ENCODE results near the gene AGMAT.

AGMAT gene

GRCh38 chr1:15550573-15550972 is 34.3 kb downstream of the AGMAT start:
- Histone ChIP-seq H3F3A (ENCODE audit: insufficient read depth, low read length) (0 out of 2 replicates have a peak, but pooled peaks cover 5% of the 10 kb centered on the region), H3K4me3 (ENCODE audit: low read length) (no peak overlapping the region), H3K79me2 (ENCODE audit: low read length) (no peaks in the 10 kb centered on the region), H2AFZ (ENCODE audit: low read length) (no peak overlapping the region), H3K4me1 (ENCODE audit: low read length) (no peaks in the 10 kb centered on the region), H3K27ac (ENCODE audit: low read length) (no peak overlapping the region), H3K9me3 (replicated peaks; ENCODE audit: insufficient read depth, low read length) (no peaks in the 10 kb centered on the region), H3K36me3 (replicated peaks; ENCODE audit: insufficient read depth, low read length) (no peaks in the 10 kb centered on the region; the same call in 1 of the 2 replicates), H3K9ac (ENCODE audit: low read length) (no peak overlapping the region), H3K4me2 (ENCODE audit: low read depth, low read length) (no peak overlapping the region), H3K9me2 (replicated peaks; ENCODE audit: insufficient read depth, low read length) (no peaks in the 10 kb centered on the region), H4K20me1 (ENCODE audit: insufficient read depth, low read length) (no peaks in the 10 kb centered on the region), H3K27me3 (replicated peaks; ENCODE audit: insufficient read depth, low read length) (no peaks in the 10 kb centered on the region)
- no peak for TF ChIP-seq EZH2 (optimal IDR thresholded peaks at IDR 0.05; ENCODE audit: low read depth, low read length)
- TF ChIP-seq EZH2phosphoT487 (IDR thresholded peaks at IDR 0.05; ENCODE audit: low read length) = no peak
- TF ChIP-seq CTCF (IDR thresholded peaks at IDR 0.05; ENCODE audit: low read length) = no peak
- no peak for DNase-seq

- Histone ChIP-seq H3K27ac (ENCODE audit: low read length) (no peak overlapping the region), H2AFZ (ENCODE audit: low read length) (no peak overlapping the region), H3K4me3 (ENCODE audit: low read length) (no peak overlapping the region), H3F3A (ENCODE audit: insufficient read depth, low read length) (0 out of 2 replicates have a peak, but pooled peaks cover 5% of the 10 kb centered on the region), H3K9me2 (replicated peaks; ENCODE audit: insufficient read depth, low read length) (no peaks in the 10 kb centered on the region), H3K79me2 (ENCODE audit: low read length) (no peaks in the 10 kb centered on the region), H3K9ac (ENCODE audit: low read length) (no peak overlapping the region), H3K9me3 (replicated peaks; ENCODE audit: insufficient read depth, low read length) (no peaks in the 10 kb centered on the region), H4K20me1 (ENCODE audit: insufficient read depth, low read length) (no peaks in the 10 kb centered on the region), H3K4me1 (ENCODE audit: low read length) (no peaks in the 10 kb centered on the region), H3K27me3 (replicated peaks; ENCODE audit: insufficient read depth, low read length) (no peaks in the 10 kb centered on the region), H3K36me3 (replicated peaks; ENCODE audit: insufficient read depth, low read length) (no peaks in the 10 kb centered on the region; the same call in 1 of the 2 replicates), H3K4me2 (ENCODE audit: low read depth, low read length) (no peak overlapping the region)
- DNase-seq = no peak
- no peak for TF ChIP-seq EZH2phosphoT487 (IDR thresholded peaks at IDR 0.05; ENCODE audit: low read length)
- no peak for TF ChIP-seq EZH2 (optimal IDR thresholded peaks at IDR 0.05; ENCODE audit: low read depth, low read length)
- TF ChIP-seq CTCF (IDR thresholded peaks at IDR 0.05; ENCODE audit: low read length) = no peak
These were observed 38.2 kb downstream of the AGMAT start for GRCh38 chr1:15546641-15547040.

- Histone ChIP-seq H3K9me2 (replicated peaks; ENCODE audit: insufficient read depth, low read length) (no peaks in the 10 kb centered on the region), H3F3A (ENCODE audit: insufficient read depth, low read length) (no peaks in the 10 kb centered on the region), H3K27ac (ENCODE audit: low read length) (no peak overlapping the region), H2AFZ (ENCODE audit: low read length) (no peak overlapping the region), H3K9me3 (replicated peaks; ENCODE audit: insufficient read depth, low read length) (no peaks in the 10 kb centered on the region), H3K4me2 (ENCODE audit: low read depth, low read length) (no peak overlapping the region), H3K27me3 (replicated peaks; ENCODE audit: insufficient read depth, low read length) (no peaks in the 10 kb centered on the region), H3K36me3 (replicated peaks; ENCODE audit: insufficient read depth, low read length) (no peaks in the 10 kb centered on the region; the same call in 1 of the 2 replicates), H3K79me2 (ENCODE audit: low read length) (no peaks in the 10 kb centered on the region), H3K4me1 (ENCODE audit: low read length) (no peaks in the 10 kb centered on the region), H3K9ac (ENCODE audit: low read length) (no peak overlapping the region), H4K20me1 (ENCODE audit: insufficient read depth, low read length) (no peaks in the 10 kb centered on the region), H3K4me3 (ENCODE audit: low read length) (no peak overlapping the region)
- DNase-seq = no peak
- TF ChIP-seq EZH2phosphoT487 (IDR thresholded peaks at IDR 0.05; ENCODE audit: low read length) (no peak), CTCF (IDR thresholded peaks at IDR 0.05; ENCODE audit: low read length) (no peak), EZH2 (optimal IDR thresholded peaks at IDR 0.05; ENCODE audit: low read depth, low read length) (no peak)
These were observed 41.0 kb downstream of the AGMAT start for GRCh38 chr1:15543589-15544568.

Data from MM.1S (cell line).